ENCODE data around the gene SSBP2.
"Not testable (repeated sequence)": the region's sequence is repeated elsewhere in the genome, so short reads cannot be mapped to it uniquely, and the experiment has no call there.

SSBP2 gene

GRCh38 chr5:81724108-81724507 lies 26.8 kb downstream of the SSBP2 start:
- no peak for DNase-seq (ENCODE audit: low spot score)
- no peak for TF ChIP-seq CTCF (IDR thresholded peaks at IDR 0.05; ENCODE audit: extremely low read depth, insufficient read depth, missing control alignments)
- in situ Hi-C loops (cut with MboI; ENCODE audit: low pct_unique_long_range_greater_than_20kb, low sequenced_read_pairs, unreplicated experiment): no loop called here

GRCh38 chr5:81721049-81721448 lies 29.8 kb downstream of the SSBP2 start:
- DNase-seq (ENCODE audit: low spot score): no peak
- in situ Hi-C loops (cut with MboI; ENCODE audit: low pct_unique_long_range_greater_than_20kb, low sequenced_read_pairs, unreplicated experiment): no loop called here

GRCh38 chr5:81719743-81720345 lies 31.1 kb downstream of the SSBP2 start:
- DNase-seq (ENCODE audit: low spot score): no peak
- in situ Hi-C loops (cut with MboI; ENCODE audit: low pct_unique_long_range_greater_than_20kb, low sequenced_read_pairs, unreplicated experiment): no loop called here
- no peak for TF ChIP-seq CTCF (IDR thresholded peaks at IDR 0.05; ENCODE audit: extremely low read depth, insufficient read depth, missing control alignments)

More at GRCh38 chr5:81721049-81721448, 29.8 kb downstream of the SSBP2 start:
- TF ChIP-seq CTCF (IDR thresholded peaks at IDR 0.05; ENCODE audit: extremely low read depth, insufficient read depth, missing control alignments): no peak

- no peak for TF ChIP-seq CTCF (IDR thresholded peaks at IDR 0.05; ENCODE audit: extremely low read depth, insufficient read depth, missing control alignments)
- no peak for DNase-seq (ENCODE audit: low spot score)
- in situ Hi-C loops (cut with MboI; ENCODE audit: low pct_unique_long_range_greater_than_20kb, low sequenced_read_pairs, unreplicated experiment): no loop called here
These were observed 32.6 kb downstream of the SSBP2 start for GRCh38 chr5:81718300-81718699.

GRCh38 chr5:81717860-81718259 lies 33.0 kb downstream of the SSBP2 start:
- no peak for DNase-seq (ENCODE audit: low spot score)
- no peak for TF ChIP-seq CTCF (IDR thresholded peaks at IDR 0.05; ENCODE audit: extremely low read depth, insufficient read depth, missing control alignments)
- in situ Hi-C loops (cut with MboI; ENCODE audit: low pct_unique_long_range_greater_than_20kb, low sequenced_read_pairs, unreplicated experiment): no loop called here

- no peak for DNase-seq (ENCODE audit: low spot score)
- TF ChIP-seq CTCF (IDR thresholded peaks at IDR 0.05; ENCODE audit: extremely low read depth, insufficient read depth, missing control alignments): no peak
- in situ Hi-C loops (cut with MboI; ENCODE audit: low pct_unique_long_range_greater_than_20kb, low sequenced_read_pairs, unreplicated experiment): no loop called here
These were observed 33.7 kb downstream of the SSBP2 start for GRCh38 chr5:81717226-81717625.

GRCh38 chr5:81714076-81714475 lies 36.8 kb downstream of the SSBP2 start:
- DNase-seq (ENCODE audit: low spot score); in situ Hi-C loops (cut with MboI; ENCODE audit: low pct_unique_long_range_greater_than_20kb, low sequenced_read_pairs, unreplicated experiment): not testable (repeated sequence)
